ENCODE results near the gene SMG9. TPM values are rescaled to one million over a fixed set of nuclear protein-coding genes. Genes with fewer than 3 reads are reported as not detected.

SMG9 gene
- total RNA-seq, 1 experiment from 2014 or later, result 90.6 TPM

- POLR2A ChIA-PET (ENCODE audit: low non-redundant PET), result interaction anchor here (0.6 kb wide), 1 partner anchor 43 kb away, joined by 5 read pairs; the partner anchor contains the start of gene SMG9
- Histone ChIP-seq H3K36me3 (ENCODE audit: insufficient read depth, low read length, poor library complexity, severe bottlenecking) (no peaks in the 10 kb centered on the region), H3K27me3 (replicated peaks; ENCODE audit: insufficient read depth, low read depth, low read length, poor library complexity) (peaks cover 5% of the 10 kb centered on the region), H3K9me3 (ENCODE audit: low read depth, low read length, poor library complexity, severe bottlenecking) (no peaks in the 10 kb centered on the region), H3K4me3 (ENCODE audit: low read depth, low read length, poor library complexity, severe bottlenecking) (no peak overlapping the region), H3K27ac (ENCODE audit: low read depth, low read length, poor library complexity, severe bottlenecking) (no peak overlapping the region), H3K4me1 (ENCODE audit: insufficient read depth, low read length, poor library complexity, severe bottlenecking) (no peaks in the 10 kb centered on the region)
- no peak for DNase-seq (ENCODE audit: low spot score)
- intact Hi-C loops (cut with micrococcal nuclease; ENCODE audit: unreplicated experiment), result no loop called here
- no TSS peak for BruUV-seq (replicated peaks)
- CTCF ChIA-PET, result no interaction called here
- no peak for TF ChIP-seq EZH2 (IDR thresholded peaks at IDR 0.05; ENCODE audit: borderline replicate concordance, low read depth, low read length, poor library complexity, severe bottlenecking)
- TF ChIP-seq CTCF (conservative IDR thresholded peaks at IDR 0.05; ENCODE audit: low read depth, low read length), result no peak
Observed at GRCh38 chr19:43797556-43797955, 42.8 kb upstream of the SMG9 start.

DNA sequence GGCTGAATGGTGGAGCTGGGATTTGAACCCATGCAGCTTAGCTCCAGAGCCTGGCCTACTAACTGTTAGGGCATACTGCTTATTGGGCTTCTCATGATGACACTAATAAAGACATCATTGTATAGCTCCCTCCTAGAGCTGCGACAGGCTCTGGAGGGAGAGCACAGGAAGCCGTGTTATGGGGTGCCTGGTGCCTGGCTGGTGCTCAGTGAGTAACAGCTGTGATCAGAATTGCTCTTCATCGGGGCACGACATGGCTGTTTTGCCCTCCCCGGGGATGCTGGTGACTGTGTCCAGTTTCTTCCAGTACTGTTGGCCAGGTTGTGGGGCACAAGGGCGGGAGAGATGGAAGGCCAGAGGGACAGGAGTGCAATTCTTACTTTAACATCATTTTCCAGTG lies 42.4 kb upstream of the SMG9 start:
- intact Hi-C loops (cut with micrococcal nuclease; ENCODE audit: unreplicated experiment), result no loop called here
- no peak for DNase-seq (ENCODE audit: low spot score)
- no peaks in the 10 kb centered on the region for H3K9me3 ChIP-seq (ENCODE audit: low read depth, low read length, poor library complexity, severe bottlenecking)
- BruUV-seq (replicated peaks), result no TSS peak
- no peak overlapping the region for H3K4me3 ChIP-seq (ENCODE audit: low read depth, low read length, poor library complexity, severe bottlenecking)
- no peak for TF ChIP-seq EZH2 (IDR thresholded peaks at IDR 0.05; ENCODE audit: borderline replicate concordance, low read depth, low read length, poor library complexity, severe bottlenecking)
- no peak for TF ChIP-seq CTCF (conservative IDR thresholded peaks at IDR 0.05; ENCODE audit: low read depth, low read length)
- no peaks in the 10 kb centered on the region for H3K36me3 ChIP-seq (ENCODE audit: insufficient read depth, low read length, poor library complexity, severe bottlenecking)
- no peak overlapping the region for H3K27ac ChIP-seq (ENCODE audit: low read depth, low read length, poor library complexity, severe bottlenecking)
- CTCF ChIA-PET, result no interaction called here
- POLR2A ChIA-PET (ENCODE audit: low non-redundant PET), result no interaction called here
- H3K4me1 ChIP-seq (ENCODE audit: insufficient read depth, low read length, poor library complexity, severe bottlenecking), result no peaks in the 10 kb centered on the region
- H3K27me3 ChIP-seq (replicated peaks; ENCODE audit: insufficient read depth, low read depth, low read length, poor library complexity), result peaks cover 5% of the 10 kb centered on the region

- intact Hi-C loops (cut with micrococcal nuclease; ENCODE audit: unreplicated experiment), result no loop called here
- Histone ChIP-seq H3K4me1 (ENCODE audit: insufficient read depth, low read length, poor library complexity, severe bottlenecking) (no peaks in the 10 kb centered on the region), H3K9me3 (ENCODE audit: low read depth, low read length, poor library complexity, severe bottlenecking) (no peaks in the 10 kb centered on the region), H3K27me3 (replicated peaks; ENCODE audit: insufficient read depth, low read depth, low read length, poor library complexity) (peaks cover 5% of the 10 kb centered on the region), H3K27ac (ENCODE audit: low read depth, low read length, poor library complexity, severe bottlenecking) (no peak overlapping the region), H3K4me3 (ENCODE audit: low read depth, low read length, poor library complexity, severe bottlenecking) (no peak overlapping the region), H3K36me3 (ENCODE audit: insufficient read depth, low read length, poor library complexity, severe bottlenecking) (no peaks in the 10 kb centered on the region)
- ChIA-PET CTCF (no interaction called here), POLR2A (ENCODE audit: low non-redundant PET) (no interaction called here)
- no peak for DNase-seq (ENCODE audit: low spot score)
- TF ChIP-seq EZH2 (IDR thresholded peaks at IDR 0.05; ENCODE audit: borderline replicate concordance, low read depth, low read length, poor library complexity, severe bottlenecking), result no peak
- TF ChIP-seq CTCF (conservative IDR thresholded peaks at IDR 0.05; ENCODE audit: low read depth, low read length), result no peak
- BruUV-seq (replicated peaks), result no TSS peak
Observed at GRCh38 chr19:43790587-43790986, 35.8 kb upstream of the SMG9 start.
